NCI-H446 (cell line): ENCODE data around the gene TMEM25.

ENCODE experiments used
- DNase-seq, 2 experiments: peaks; one replicate each; lab custom pipeline; 2025; lab: John Stamatoyannopoulos, UW

TMEM25 gene

GRCh38 chr11:118581057-118581456, 50.1 kb downstream of the TMEM25 start:
- DNase-seq, result no peak
